Mesendoderm (in vitro differentiated cells): Measurements from ENCODE around the gene NAV2.

Experiments used
- DNase-seq: peaks from one replicate; pipeline ENCODE4 v3.0.0; 2013
- H2AK5ac ChIP-seq: 2 replicates; pipeline ENCODE4 v1.6.1; 2013; ENCODE audit warnings: low read length, inconsistent platforms
- H2BK120ac ChIP-seq: 2 replicates; pipeline ENCODE4 v1.6.1; 2013; ENCODE audit warnings: low read depth, mild to moderate bottlenecking, low read length, moderate library complexity, mixed read lengths
- H2BK15ac ChIP-seq: replicated peaks from 2 replicates; pipeline ENCODE4 v1.6.1; 2013; ENCODE audit warnings: low read depth, mild to moderate bottlenecking, moderate library complexity
- H2BK5ac ChIP-seq: 2 replicates; pipeline ENCODE4 v1.6.1; 2013; ENCODE audit warnings: low read length, inconsistent platforms
- H3K18ac ChIP-seq: 2 replicates; pipeline ENCODE4 v1.6.1; 2013; ENCODE audit warnings: mild to moderate bottlenecking, low read length, mixed read lengths
- H3K23ac ChIP-seq: one replicate; pipeline ENCODE4 v1.6.1; 2013; ENCODE audit warnings: low read length
- H3K27ac ChIP-seq: 2 replicates; pipeline ENCODE4 v1.5.1; 2013; ENCODE audit warnings: low read depth, mild to moderate bottlenecking, inconsistent platforms, low read length, moderate library complexity
- H3K27me3 ChIP-seq: 2 replicates; pipeline ENCODE4 v1.6.1; 2013; ENCODE audit warnings: low read length, control low read depth, mild to moderate bottlenecking, inconsistent platforms; ENCODE audit not compliant: insufficient read depth, poor library complexity
- H3K36me3 ChIP-seq: 2 replicates; pipeline ENCODE4 v1.6.1; 2013; ENCODE audit warnings: low read length, inconsistent platforms; ENCODE audit not compliant: control insufficient read depth, insufficient read depth
- H3K4ac ChIP-seq: one replicate; pipeline ENCODE4 v1.6.1; 2013; ENCODE audit warnings: low read depth, mild to moderate bottlenecking, low read length, moderate library complexity
- H3K4me1 ChIP-seq: 2 replicates; pipeline ENCODE4 v1.6.1; 2013; ENCODE audit warnings: low read depth, low read length, inconsistent platforms; ENCODE audit not compliant: control insufficient read depth
- H3K4me2 ChIP-seq: 2 replicates; pipeline ENCODE4 v1.6.1; 2013; ENCODE audit warnings: low read length
- H3K4me3 ChIP-seq: 2 replicates; pipeline ENCODE4 v1.5.1; 2013; ENCODE audit warnings: mild to moderate bottlenecking, low read length
- H3K56ac ChIP-seq: one replicate; pipeline ENCODE4 v1.6.1; 2013; ENCODE audit warnings: low read length
- H3K79me1 ChIP-seq: 2 replicates; pipeline ENCODE4 v1.6.1; 2013; ENCODE audit warnings: low read length, inconsistent platforms
- H3K79me2 ChIP-seq: 2 replicates; pipeline ENCODE4 v1.6.1; 2013; ENCODE audit warnings: mild to moderate bottlenecking, low read length; ENCODE audit not compliant: control insufficient read depth, insufficient read depth
- H3K9ac ChIP-seq: 2 replicates; pipeline ENCODE4 v1.6.1; 2013; ENCODE audit warnings: low read length, inconsistent platforms
- H4K5ac ChIP-seq: one replicate; pipeline ENCODE4 v1.6.1; 2013; ENCODE audit warnings: low read length
- H4K8ac ChIP-seq: one replicate; pipeline ENCODE4 v1.6.1; 2013; ENCODE audit warnings: low read depth, mild to moderate bottlenecking, control low read depth, low read length, moderate library complexity
- WGBS: extraction: QIAGEN DNeasy Blood & Tissue Kit; methylation state at CpG from one replicate; pipeline ENCODE4 v1.1.7; 2013; ENCODE audit warnings: low lambda C conversion rate, missing lambda C conversion rate; ENCODE audit not compliant: insufficient coverage; ENCODE audit errors: extremely low coverage; 5-methylcytosine and 5-hydroxymethylcytosine counted together

Gene NAV2

GRCh38 chr11:20056109-20056949 lies 343.7 kb downstream of the NAV2 start:
- Histone ChIP-seq H3K9ac (no peak overlapping the region), H3K4me3 (no peak overlapping the region), H2BK5ac (no peak overlapping the region), H3K4me2 (no peak overlapping the region), H4K8ac (no peak overlapping the region), H3K36me3 (peaks cover 20% of the 10 kb centered on the region), H3K4me1 (no peaks in the 10 kb centered on the region), H2AK5ac (no peak overlapping the region), H4K5ac (no peak overlapping the region), H3K27me3 (no peaks in the 10 kb centered on the region), H3K79me2 (no peaks in the 10 kb centered on the region), H3K27ac (no peak overlapping the region), H2BK15ac (no peak overlapping the region), H3K23ac (no peak overlapping the region), H3K56ac (no peak overlapping the region), H3K79me1 (peaks cover 5% of the 10 kb centered on the region), H3K18ac (no peak overlapping the region), H2BK120ac (no peak overlapping the region), H3K4ac (no peak overlapping the region)
- no CpG with 5 or more reads among the region's 8 CpGs for WGBS
- no peak for DNase-seq

DNA sequence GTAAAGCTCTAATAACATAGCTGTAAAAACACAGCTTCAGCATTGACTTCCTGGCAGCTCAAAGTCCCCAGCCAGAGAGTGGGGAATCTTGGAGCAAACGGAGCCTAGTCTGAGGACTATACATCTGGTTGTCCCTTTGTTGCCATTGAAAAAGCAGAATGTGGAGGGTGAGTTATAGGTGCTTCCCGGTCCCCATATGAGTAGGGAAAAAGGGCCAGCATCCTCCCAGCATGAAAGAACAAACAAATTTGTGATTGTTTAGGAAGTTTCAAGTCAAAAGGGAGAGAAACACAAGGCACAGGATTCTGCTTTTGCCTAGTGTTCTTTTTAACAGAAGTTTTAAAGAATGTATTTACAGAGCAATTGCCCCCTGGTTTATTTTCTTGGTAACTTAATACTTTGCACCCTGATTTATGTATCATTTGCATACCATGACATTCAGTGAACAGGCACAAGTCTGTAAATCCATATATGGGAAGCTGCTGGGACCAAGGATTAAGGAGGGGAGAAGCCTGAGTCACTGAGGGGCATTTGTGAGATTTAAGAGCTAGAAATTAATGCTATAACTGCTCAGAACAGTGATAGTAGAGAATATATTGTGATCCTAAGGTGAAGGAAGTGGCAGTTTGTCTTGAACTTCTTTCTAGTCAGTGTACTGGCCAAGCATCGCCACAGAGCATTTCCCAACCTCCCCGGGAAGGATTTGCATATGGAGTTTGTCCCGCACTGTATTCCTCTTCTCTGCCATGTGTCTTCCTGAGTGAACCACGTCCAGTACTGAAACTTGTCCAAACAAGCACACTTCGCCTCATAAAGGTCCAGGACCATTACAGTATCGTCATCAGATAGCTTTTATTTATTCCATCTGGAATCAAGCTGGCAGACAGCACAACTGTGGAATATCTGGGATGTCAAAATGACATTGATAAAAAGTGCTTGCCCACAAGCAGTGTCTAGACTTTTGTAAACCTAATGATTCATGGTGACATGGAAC lies 344.6 kb downstream of the NAV2 start:
- Histone ChIP-seq H3K23ac (no peak overlapping the region), H3K56ac (no peak overlapping the region), H3K27ac (no peak overlapping the region), H3K79me1 (peaks cover 4% of the 10 kb centered on the region), H2BK120ac (no peak overlapping the region), H3K18ac (no peak overlapping the region), H2BK15ac (no peak overlapping the region), H3K27me3 (no peaks in the 10 kb centered on the region), H3K4me1 (no peaks in the 10 kb centered on the region), H3K4me2 (no peak overlapping the region), H4K5ac (no peak overlapping the region), H3K79me2 (no peaks in the 10 kb centered on the region), H3K4ac (no peak overlapping the region), H4K8ac (no peak overlapping the region), H3K4me3 (no peak overlapping the region), H3K36me3 (peaks cover 20% of the 10 kb centered on the region), H2BK5ac (no peak overlapping the region), H3K9ac (no peak overlapping the region), H2AK5ac (no peak overlapping the region)
- no peak for DNase-seq
- no CpG with 5 or more reads among the region's 8 CpGs for WGBS

GRCh38 chr11:20058749-20059458 lies 346.3 kb downstream of the NAV2 start:
- no peak overlapping the region for H4K5ac ChIP-seq
- no peaks in the 10 kb centered on the region for H3K4me1 ChIP-seq

GRCh38 chr11:20059587-20060021 lies 347.0 kb downstream of the NAV2 start:
- no peak overlapping the region for H3K56ac ChIP-seq
- no peaks in the 10 kb centered on the region for H3K79me2 ChIP-seq
- no peak overlapping the region for H4K5ac ChIP-seq
- no peak overlapping the region for H2BK15ac ChIP-seq
- peaks cover 3% of the 10 kb centered on the region for H3K4me1 ChIP-seq
- H3K4me3 ChIP-seq: no peak overlapping the region
- no peak overlapping the region for H2BK5ac ChIP-seq
- no peak overlapping the region for H2AK5ac ChIP-seq
- peaks cover 2% of the 10 kb centered on the region for H3K79me1 ChIP-seq
- no peak overlapping the region for H3K23ac ChIP-seq
- H3K36me3 ChIP-seq: peaks cover 17% of the 10 kb centered on the region
- no peak for DNase-seq
- H3K4me2 ChIP-seq: no peak overlapping the region
- H4K8ac ChIP-seq: no peak overlapping the region
- no peak overlapping the region for H3K27ac ChIP-seq
- no peak overlapping the region for H3K4ac ChIP-seq
- no CpG with 5 or more reads among the region's 4 CpGs for WGBS
- H3K18ac ChIP-seq: no peak overlapping the region
- no peaks in the 10 kb centered on the region for H3K27me3 ChIP-seq
- H3K9ac ChIP-seq: no peak overlapping the region
- H2BK120ac ChIP-seq: no peak overlapping the region

More at GRCh38 chr11:20058749-20059458, 346.3 kb downstream of the NAV2 start:
- no peak overlapping the region for H3K4me3 ChIP-seq
- WGBS: no CpG with 5 or more reads among the region's 3 CpGs
- H4K8ac ChIP-seq: no peak overlapping the region
- H3K36me3 ChIP-seq: peaks cover 19% of the 10 kb centered on the region
- H3K79me2 ChIP-seq: no peaks in the 10 kb centered on the region
- no peak overlapping the region for H2BK5ac ChIP-seq
- no peak overlapping the region for H3K56ac ChIP-seq
- no peak overlapping the region for H2BK15ac ChIP-seq
- H2AK5ac ChIP-seq: no peak overlapping the region
- no peak overlapping the region for H2BK120ac ChIP-seq
- H3K27me3 ChIP-seq: no peaks in the 10 kb centered on the region
- peaks cover 4% of the 10 kb centered on the region for H3K79me1 ChIP-seq
- H3K18ac ChIP-seq: no peak overlapping the region
- H3K9ac ChIP-seq: no peak overlapping the region
- no peak overlapping the region for H3K4ac ChIP-seq
- H3K23ac ChIP-seq: no peak overlapping the region
- no peak overlapping the region for H3K4me2 ChIP-seq
- DNase-seq: no peak
- H3K27ac ChIP-seq: no peak overlapping the region

DNA sequence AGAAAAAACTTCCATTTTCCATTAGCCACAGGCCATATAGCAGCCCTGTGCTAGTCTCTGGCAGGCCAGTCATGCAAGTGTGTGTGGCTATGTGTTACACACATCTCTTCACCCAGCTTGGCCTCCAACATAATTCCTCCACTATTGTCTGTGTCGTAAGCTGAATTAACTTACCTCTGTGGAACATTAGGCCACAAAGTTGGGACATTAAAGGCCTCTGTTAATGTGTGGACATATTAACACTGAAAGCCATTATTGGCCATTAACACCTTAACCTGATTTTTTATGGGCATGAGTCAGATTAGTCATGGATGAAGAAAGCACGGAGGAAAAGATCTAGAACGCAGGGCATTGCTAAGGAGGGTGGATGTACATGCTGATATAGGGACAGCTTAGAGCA lies 347.5 kb downstream of the NAV2 start:
- no peak for DNase-seq
- Histone ChIP-seq H3K36me3 (peaks cover 17% of the 10 kb centered on the region), H3K4ac (no peak overlapping the region), H4K5ac (no peak overlapping the region), H3K4me3 (no peak overlapping the region), H3K56ac (no peak overlapping the region), H3K27ac (no peak overlapping the region), H2AK5ac (no peak overlapping the region), H3K4me1 (peaks cover 3% of the 10 kb centered on the region), H3K79me2 (no peaks in the 10 kb centered on the region), H3K18ac (no peak overlapping the region), H4K8ac (no peak overlapping the region), H3K27me3 (no peaks in the 10 kb centered on the region), H2BK5ac (no peak overlapping the region), H3K23ac (no peak overlapping the region), H3K79me1 (peaks cover 2% of the 10 kb centered on the region), H3K4me2 (no peak overlapping the region), H2BK120ac (no peak overlapping the region), H2BK15ac (no peak overlapping the region), H3K9ac (no peak overlapping the region)
- WGBS: no CpG with 5 or more reads among the region's 3 CpGs
